ENCODE results near the gene ARL15.

Gene ARL15

GRCh38 chr5:54344653-54345052, 34.3 kb upstream of the ARL15 start:
- Histone ChIP-seq H3K36me3 (no peaks in the 10 kb centered on the region), H3K4me3 (ENCODE audit: low read depth in 1 of 2, low read length in 1 of 2) (no peak overlapping the region), H3K27ac (no peak overlapping the region), H3K4me1 (ENCODE audit: control insufficient read depth in 1 of 2, insufficient read depth in 1 of 2, low read depth in 1 of 2, low read length in 1 of 2) (no peaks in the 10 kb centered on the region), H3K9me3 (no peaks in the 10 kb centered on the region), H3K27me3 (no peaks in the 10 kb centered on the region)
- no peak for TF ChIP-seq CTCF (IDR thresholded peaks at IDR 0.05)

- H3K9me3 ChIP-seq: no peaks in the 10 kb centered on the region
- H3K4me3 ChIP-seq (ENCODE audit: low read depth in 1 of 2, low read length in 1 of 2): no peak overlapping the region
- H3K4me1 ChIP-seq (ENCODE audit: control insufficient read depth in 1 of 2, insufficient read depth in 1 of 2, low read depth in 1 of 2, low read length in 1 of 2): no peaks in the 10 kb centered on the region
- no peaks in the 10 kb centered on the region for H3K36me3 ChIP-seq
- no peak for TF ChIP-seq CTCF (IDR thresholded peaks at IDR 0.05)
- H3K27me3 ChIP-seq: no peaks in the 10 kb centered on the region
- H3K27ac ChIP-seq: no peak overlapping the region
These were observed 31.6 kb upstream of the ARL15 start for GRCh38 chr5:54341971-54342370.

DNA sequence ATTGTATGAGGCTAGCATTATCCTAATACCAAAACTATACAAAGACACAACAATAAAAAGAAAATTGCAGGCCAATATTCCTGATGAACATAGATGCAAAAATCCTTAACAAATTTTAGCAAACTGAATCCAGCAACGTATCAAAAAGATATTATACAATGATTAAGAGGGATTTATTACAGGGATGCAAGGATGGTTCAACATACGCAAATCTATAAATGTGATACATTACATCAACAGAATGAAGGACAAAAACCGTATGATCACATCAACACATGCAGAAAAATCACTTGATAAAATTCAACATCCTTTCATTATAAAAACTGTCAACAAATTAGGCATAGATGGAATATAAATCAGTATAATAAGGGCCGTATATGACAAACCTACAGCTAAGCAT, 27.1 kb upstream of the ARL15 start:
- Histone ChIP-seq H3K4me3 (ENCODE audit: low read depth in 1 of 2, low read length in 1 of 2) (no peak overlapping the region), H3K27me3 (no peaks in the 10 kb centered on the region), H3K4me1 (ENCODE audit: control insufficient read depth in 1 of 2, insufficient read depth in 1 of 2, low read depth in 1 of 2, low read length in 1 of 2) (no peaks in the 10 kb centered on the region), H3K36me3 (no peaks in the 10 kb centered on the region), H3K27ac (no peak overlapping the region), H3K9me3 (no peaks in the 10 kb centered on the region)
- no peak for TF ChIP-seq CTCF (IDR thresholded peaks at IDR 0.05)

DNA sequence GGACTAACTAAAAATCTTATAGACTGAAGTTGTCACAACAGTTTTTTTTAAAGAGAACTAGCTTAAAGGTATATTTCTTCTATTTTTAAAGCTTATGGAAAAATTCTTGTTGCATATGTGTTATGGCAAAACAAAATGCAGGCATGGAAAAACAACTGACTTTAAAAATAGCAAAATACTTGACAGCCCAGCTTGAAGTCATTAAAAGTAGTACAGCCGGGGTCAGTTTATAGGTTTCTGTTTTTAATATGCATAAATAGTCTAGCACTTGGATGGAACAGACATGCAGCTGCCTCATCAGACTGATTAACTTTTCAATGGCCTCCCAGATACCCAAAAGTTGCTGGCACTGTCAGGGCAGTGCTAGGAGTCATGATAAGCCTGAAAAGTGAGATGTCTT, 22.3 kb upstream of the ARL15 start:
- no peaks in the 10 kb centered on the region for H3K27me3 ChIP-seq
- no peak overlapping the region for H3K4me3 ChIP-seq (ENCODE audit: low read depth in 1 of 2, low read length in 1 of 2)
- TF ChIP-seq CTCF (IDR thresholded peaks at IDR 0.05): no peak
- no peaks in the 10 kb centered on the region for H3K36me3 ChIP-seq
- H3K9me3 ChIP-seq: no peaks in the 10 kb centered on the region
- H3K27ac ChIP-seq: no peak overlapping the region
- H3K4me1 ChIP-seq (ENCODE audit: control insufficient read depth in 1 of 2, insufficient read depth in 1 of 2, low read depth in 1 of 2, low read length in 1 of 2): no peaks in the 10 kb centered on the region

DNA sequence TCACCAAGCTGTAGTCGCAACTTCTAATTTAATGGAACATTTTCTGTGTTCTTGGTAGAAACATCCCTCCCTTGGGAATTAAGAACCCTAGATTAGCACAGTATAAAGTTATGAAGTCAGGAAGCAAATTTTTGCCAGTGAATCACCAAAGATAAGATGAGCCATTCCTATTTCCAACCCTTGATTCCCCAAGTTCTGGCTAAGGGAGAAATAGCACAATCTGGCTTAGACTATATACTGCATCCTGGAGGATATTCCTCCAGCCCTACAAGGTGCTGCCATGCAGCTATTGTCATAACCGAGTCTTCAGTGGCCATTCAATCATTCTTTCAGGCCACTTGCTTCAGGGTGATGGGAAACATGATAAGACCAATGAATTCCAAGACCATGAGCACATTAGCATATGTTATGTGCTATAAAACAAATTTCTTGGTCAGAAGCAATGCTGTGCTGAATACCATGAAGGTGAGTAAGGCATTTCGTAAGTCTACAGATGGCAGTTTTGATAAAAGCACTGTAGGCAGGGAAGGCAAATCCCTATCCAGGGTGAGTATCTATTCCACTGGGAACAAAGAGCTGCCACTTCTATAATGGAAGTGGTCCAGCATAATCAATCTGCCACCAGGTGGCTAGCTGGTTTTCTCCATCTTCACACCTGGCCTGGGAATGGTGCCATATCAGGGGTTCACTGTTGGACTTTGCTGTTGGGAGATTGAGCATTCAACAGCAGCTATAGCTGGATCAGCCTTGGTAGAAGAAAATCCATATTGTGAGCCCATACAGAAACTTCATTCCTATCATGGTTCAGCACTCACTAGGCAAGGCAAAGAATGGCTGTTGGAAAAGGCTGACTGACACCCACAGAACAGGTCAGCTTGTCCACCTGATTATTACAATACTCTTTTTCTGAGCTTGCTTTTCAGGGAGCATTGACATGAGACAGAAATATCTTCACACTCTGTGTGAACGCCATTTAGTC, 19.6 kb upstream of the ARL15 start:
- H3K36me3 ChIP-seq: no peaks in the 10 kb centered on the region
- H3K4me1 ChIP-seq (ENCODE audit: control insufficient read depth in 1 of 2, insufficient read depth in 1 of 2, low read depth in 1 of 2, low read length in 1 of 2): no peaks in the 10 kb centered on the region
- TF ChIP-seq CTCF (IDR thresholded peaks at IDR 0.05): no peak
- no peak overlapping the region for H3K4me3 ChIP-seq (ENCODE audit: low read depth in 1 of 2, low read length in 1 of 2)
- H3K9me3 ChIP-seq: no peaks in the 10 kb centered on the region
- H3K27me3 ChIP-seq: peaks cover 11% of the 10 kb centered on the region
- no peak overlapping the region for H3K27ac ChIP-seq

Data from neutrophil (primary cell).